ENCODE measurements around the gene LRRC39.

LRRC39 gene

GRCh38 chr1:100177295-100178041 lies 588 bp downstream of the LRRC39 start (continued):
- no peak for TF ChIP-seq ZNF292 (tag by site-specific recombination; IDR thresholded peaks at IDR 0.05; ENCODE audit: borderline replicate concordance, low read depth)

- Histone ChIP-seq H3K4me3 (ENCODE audit: low read depth, low read length) (no peak overlapping the region), H3K4me1 (ENCODE audit: control insufficient read depth, insufficient read depth, low read length) (no peaks in the 10 kb centered on the region), H3K9me3 (ENCODE audit: control insufficient read depth, insufficient read depth, low read depth, low read length) (no peaks in the 10 kb centered on the region), H3K27ac (ENCODE audit: extremely low read depth, low read depth, low read length) (no peak overlapping the region), H3K36me3 (ENCODE audit: control insufficient read depth in 2 of 2, insufficient read depth in 1 of 2, low read length in 2 of 2) (no peaks in the 10 kb centered on the region)
- ChIA-PET CTCF (interaction anchor here (0.7 kb wide), 1 partner anchor 33 kb away, joined by 3 read pairs; no protein-coding TSS in a partner anchor), POLR2A (no interaction called here)
- TF ChIP-seq TRIM28 (IDR thresholded peaks at IDR 0.05; ENCODE audit: borderline replicate concordance, low read length), result no peak
These were observed 10.0 kb downstream of the LRRC39 start for GRCh38 chr1:100168051-100168450.

- H3K4me3 ChIP-seq (ENCODE audit: low read depth, low read length), result no peak overlapping the region
- CTCF ChIA-PET, result no interaction called here
- no peaks in the 10 kb centered on the region for H3K36me3 ChIP-seq (ENCODE audit: control insufficient read depth in 2 of 2, insufficient read depth in 1 of 2, low read length in 2 of 2)
- H3K9me3 ChIP-seq (ENCODE audit: control insufficient read depth, insufficient read depth, low read depth, low read length), result no peaks in the 10 kb centered on the region
- no peak overlapping the region for H3K27ac ChIP-seq (ENCODE audit: extremely low read depth, low read depth, low read length)
- TF ChIP-seq PRDM6 (tag by site-specific recombination; IDR thresholded peaks at IDR 0.05) (no peak), ZNF121 (tag by site-specific recombination; IDR thresholded peaks at IDR 0.05) (0 out of 2 replicates have a peak, but pooled peaks have one; percentile 23), ZNF341 (tag by site-specific recombination; IDR thresholded peaks at IDR 0.05; ENCODE audit: low read depth) (no peak), GLI4 (tag by site-specific recombination; IDR thresholded peaks at IDR 0.05) (no peak), ZNF837 (tag by site-specific recombination; IDR thresholded peaks at IDR 0.05) (no peak), ZNF18 (tag by site-specific recombination; IDR thresholded peaks at IDR 0.05) (no peak)
- peaks cover 2% of the 10 kb centered on the region; the same call in 1 of the 2 replicates for H3K4me1 ChIP-seq (ENCODE audit: control insufficient read depth, insufficient read depth, low read length)
- POLR2A ChIA-PET, result no interaction called here
These were observed 13.4 kb downstream of the LRRC39 start for GRCh38 chr1:100164702-100165101.

DNA sequence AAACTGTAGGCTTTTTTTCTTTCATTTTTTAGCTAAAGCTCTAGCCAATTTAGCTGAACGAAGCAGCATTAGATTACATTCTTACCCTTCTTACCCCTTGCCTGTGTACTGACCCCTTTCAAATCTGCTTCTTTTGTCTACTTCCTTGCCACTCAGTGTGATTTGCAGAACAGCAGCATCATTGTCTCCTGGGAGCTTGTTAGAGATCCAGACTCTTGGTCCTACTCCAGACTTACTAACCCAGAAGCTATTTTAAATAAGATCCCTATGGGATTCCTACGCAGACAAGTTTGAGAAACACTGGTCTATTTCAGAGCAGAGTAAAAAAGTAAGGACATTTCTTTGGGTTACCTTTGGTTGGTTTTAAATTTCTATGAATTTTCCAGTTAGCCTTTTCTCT lies 13.8 kb downstream of the LRRC39 start:
- peaks cover 3% of the 10 kb centered on the region; the same call in 1 of the 2 replicates for H3K4me1 ChIP-seq (ENCODE audit: control insufficient read depth, insufficient read depth, low read length)
- H3K27ac ChIP-seq (ENCODE audit: extremely low read depth, low read depth, low read length), result no peak overlapping the region
- ChIA-PET CTCF (no interaction called here), POLR2A (no interaction called here)
- no peaks in the 10 kb centered on the region for H3K9me3 ChIP-seq (ENCODE audit: control insufficient read depth, insufficient read depth, low read depth, low read length)
- no peaks in the 10 kb centered on the region for H3K36me3 ChIP-seq (ENCODE audit: control insufficient read depth in 2 of 2, insufficient read depth in 1 of 2, low read length in 2 of 2)
- no peak overlapping the region for H3K4me3 ChIP-seq (ENCODE audit: low read depth, low read length)
- no peak for TF ChIP-seq ZNF837 (tag by site-specific recombination; IDR thresholded peaks at IDR 0.05)
- no peak for TF ChIP-seq ZNF707 (tag by site-specific recombination; IDR thresholded peaks at IDR 0.05)
- no peak for TF ChIP-seq ZNF146 (tag by site-specific recombination; IDR thresholded peaks at IDR 0.05)
- TF ChIP-seq ZNF133 (tag by site-specific recombination; IDR thresholded peaks at IDR 0.05), result no peak
- TF ChIP-seq, protein P1, sequence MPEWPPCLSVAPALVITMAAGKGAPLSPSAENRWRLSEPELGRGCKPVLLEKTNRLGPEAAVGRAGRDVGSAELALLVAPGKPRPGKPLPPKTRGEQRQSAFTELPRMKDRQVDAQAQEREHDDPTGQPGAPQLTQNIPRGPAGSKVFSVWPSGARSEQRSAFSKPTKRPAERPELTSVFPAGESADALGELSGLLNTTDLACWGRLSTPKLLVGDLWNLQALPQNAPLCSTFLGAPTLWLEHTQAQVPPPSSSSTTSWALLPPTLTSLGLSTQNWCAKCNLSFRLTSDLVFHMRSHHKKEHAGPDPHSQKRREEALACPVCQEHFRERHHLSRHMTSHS (tag by site-specific recombination; IDR thresholded peaks at IDR 0.05), result no peak
- TF ChIP-seq ZNF211 (tag by site-specific recombination; IDR thresholded peaks at IDR 0.05; ENCODE audit: low read depth), result no peak
- TF ChIP-seq, protein P2, sequence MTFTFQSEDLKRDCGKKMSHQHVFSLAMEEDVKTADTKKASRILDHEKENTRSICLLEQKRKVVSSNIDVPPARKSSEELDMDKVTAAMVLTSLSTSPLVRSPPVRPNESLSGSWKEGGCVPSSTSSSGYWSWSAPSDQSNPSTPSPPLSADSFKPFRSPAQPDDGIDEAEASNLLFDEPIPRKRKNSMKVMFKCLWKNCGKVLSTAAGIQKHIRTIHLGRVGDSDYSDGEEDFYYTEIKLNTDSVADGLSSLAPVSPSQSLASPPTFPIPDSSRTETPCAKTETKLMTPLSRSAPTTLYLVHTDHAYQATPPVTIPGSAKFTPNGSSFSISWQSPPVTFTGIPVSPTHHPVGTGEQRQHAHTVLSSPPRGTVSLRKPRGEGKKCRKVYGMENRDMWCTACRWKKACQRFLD (tag by site-specific recombination; IDR thresholded peaks at IDR 0.05), result no peak
- TF ChIP-seq BCL11A (tag by site-specific recombination; IDR thresholded peaks at IDR 0.05; ENCODE audit: low read depth), result no peak
- no peak for TF ChIP-seq ZNF248 (tag by site-specific recombination; IDR thresholded peaks at IDR 0.05)
- no peak for TF ChIP-seq ZNF785 (tag by site-specific recombination; IDR thresholded peaks at IDR 0.05)
- TF ChIP-seq ZNF18 (tag by site-specific recombination; IDR thresholded peaks at IDR 0.05), result no peak
- TF ChIP-seq, protein P3, sequence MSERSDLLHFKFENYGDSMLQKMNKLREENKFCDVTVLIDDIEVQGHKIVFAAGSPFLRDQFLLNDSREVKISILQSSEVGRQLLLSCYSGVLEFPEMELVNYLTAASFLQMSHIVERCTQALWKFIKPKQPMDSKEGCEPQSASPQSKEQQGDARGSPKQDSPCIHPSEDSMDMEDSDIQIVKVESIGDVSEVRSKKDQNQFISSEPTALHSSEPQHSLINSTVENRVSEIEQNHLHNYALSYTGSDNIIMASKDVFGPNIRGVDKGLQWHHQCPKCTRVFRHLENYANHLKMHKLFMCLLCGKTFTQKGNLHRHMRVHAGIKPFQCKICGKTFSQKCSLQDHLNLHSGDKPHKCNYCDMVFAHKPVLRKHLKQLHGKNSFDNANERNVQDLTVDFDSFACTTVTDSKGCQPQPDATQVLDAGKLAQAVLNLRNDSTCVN (tag by site-specific recombination; optimal IDR thresholded peaks at IDR 0.05), result no peak
- no peak for TF ChIP-seq ZNF514 (tag by site-specific recombination; IDR thresholded peaks at IDR 0.05)
